Neural crest cell (in vitro differentiated cells): ENCODE measurements around the gene KRTAP4-4. TPM values are rescaled to one million over a fixed set of nuclear protein-coding genes. Genes with fewer than 3 reads are reported as not detected.

ENCODE experiments used
- DNase-seq: peaks from one replicate; pipeline ENCODE4 v3.0.0; 2021; ENCODE audit warnings: low read depth, mixed read lengths, low spot score
- H3K27ac Mint-ChIP-seq: one replicate; pipeline ENCODE4 v1.8.0; 2021; ENCODE audit warnings: mild to moderate bottlenecking, mixed read lengths; ENCODE audit not compliant: unreplicated experiment
- H3K27me3 Mint-ChIP-seq: 2 replicates; pipeline ENCODE4 v1.8.0; 2021; ENCODE audit warnings: low read depth, mild to moderate bottlenecking, mixed read lengths
- H3K36me3 Mint-ChIP-seq: 2 replicates; pipeline ENCODE4 v1.8.0; 2021; ENCODE audit warnings: low read depth, mild to moderate bottlenecking, mixed read lengths
- H3K4me1 Mint-ChIP-seq: 2 replicates; pipeline ENCODE4 v1.8.0; 2021; ENCODE audit warnings: mixed read lengths
- H3K4me3 Mint-ChIP-seq: one replicate; pipeline ENCODE4 v1.8.0; 2021; ENCODE audit warnings: mild to moderate bottlenecking, mixed read lengths
- H3K9me3 Mint-ChIP-seq: 2 replicates; pipeline ENCODE4 v1.8.0; 2021; ENCODE audit warnings: mixed read lengths
- total RNA-seq: library from RNA; stranded (reverse); gene quantifications from 2 replicates; pipeline ENCODE4 v1.2.1, GENCODE V29; 2021
- TF ChIP-seq, protein P1 (sequence below): fragments of 200-600 bp; sonication (generic); conservative IDR thresholded peaks from 2 replicates; pipeline ENCODE4 v1.5.0; 2021; ENCODE audit warnings: antibody characterized with exemption, mild to moderate bottlenecking

The KRTAP4-4 gene
- total RNA-seq, 1 donor from 2014 or later, result not detected

DNA sequence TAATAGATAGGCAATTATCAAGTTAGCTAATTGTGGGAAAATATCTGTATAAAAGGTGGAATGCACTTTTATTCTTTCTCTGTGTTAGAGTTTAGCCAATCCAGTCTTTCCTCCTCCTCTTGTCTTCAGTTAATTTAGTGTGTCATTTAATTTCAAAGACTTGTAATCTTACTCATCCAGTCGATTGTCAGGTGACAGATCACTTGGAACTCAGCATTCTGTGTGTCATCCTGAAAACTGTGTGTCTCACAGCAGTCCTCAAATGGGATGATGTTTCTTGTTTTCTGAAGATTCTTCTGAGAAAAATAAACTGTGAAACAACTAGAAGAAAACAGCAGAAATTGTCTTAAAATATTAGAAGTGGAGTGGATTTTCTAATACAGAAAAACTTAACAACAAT is 24.5 kb upstream of the KRTAP4-4 start:
- TF ChIP-seq, protein P1, sequence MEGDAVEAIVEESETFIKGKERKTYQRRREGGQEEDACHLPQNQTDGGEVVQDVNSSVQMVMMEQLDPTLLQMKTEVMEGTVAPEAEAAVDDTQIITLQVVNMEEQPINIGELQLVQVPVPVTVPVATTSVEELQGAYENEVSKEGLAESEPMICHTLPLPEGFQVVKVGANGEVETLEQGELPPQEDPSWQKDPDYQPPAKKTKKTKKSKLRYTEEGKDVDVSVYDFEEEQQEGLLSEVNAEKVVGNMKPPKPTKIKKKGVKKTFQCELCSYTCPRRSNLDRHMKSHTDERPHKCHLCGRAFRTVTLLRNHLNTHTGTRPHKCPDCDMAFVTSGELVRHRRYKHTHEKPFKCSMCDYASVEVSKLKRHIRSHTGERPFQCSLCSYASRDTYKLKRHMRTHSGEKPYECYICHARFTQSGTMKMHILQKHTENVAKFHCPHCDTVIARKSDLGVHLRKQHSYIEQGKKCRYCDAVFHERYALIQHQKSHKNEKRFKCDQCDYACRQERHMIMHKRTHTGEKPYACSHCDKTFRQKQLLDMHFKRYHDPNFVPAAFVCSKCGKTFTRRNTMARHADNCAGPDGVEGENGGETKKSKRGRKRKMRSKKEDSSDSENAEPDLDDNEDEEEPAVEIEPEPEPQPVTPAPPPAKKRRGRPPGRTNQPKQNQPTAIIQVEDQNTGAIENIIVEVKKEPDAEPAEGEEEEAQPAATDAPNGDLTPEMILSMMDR, result no peak
- no peak overlapping the region for H3K4me3 Mint-ChIP-seq
- H3K27ac Mint-ChIP-seq, result no peak overlapping the region
- no peaks in the 10 kb centered on the region for H3K36me3 Mint-ChIP-seq
- no peaks in the 10 kb centered on the region for H3K9me3 Mint-ChIP-seq
- H3K27me3 Mint-ChIP-seq, result peaks cover 41% of the 10 kb centered on the region
- DNase-seq, result no peak
- no peaks in the 10 kb centered on the region for H3K4me1 Mint-ChIP-seq

DNA sequence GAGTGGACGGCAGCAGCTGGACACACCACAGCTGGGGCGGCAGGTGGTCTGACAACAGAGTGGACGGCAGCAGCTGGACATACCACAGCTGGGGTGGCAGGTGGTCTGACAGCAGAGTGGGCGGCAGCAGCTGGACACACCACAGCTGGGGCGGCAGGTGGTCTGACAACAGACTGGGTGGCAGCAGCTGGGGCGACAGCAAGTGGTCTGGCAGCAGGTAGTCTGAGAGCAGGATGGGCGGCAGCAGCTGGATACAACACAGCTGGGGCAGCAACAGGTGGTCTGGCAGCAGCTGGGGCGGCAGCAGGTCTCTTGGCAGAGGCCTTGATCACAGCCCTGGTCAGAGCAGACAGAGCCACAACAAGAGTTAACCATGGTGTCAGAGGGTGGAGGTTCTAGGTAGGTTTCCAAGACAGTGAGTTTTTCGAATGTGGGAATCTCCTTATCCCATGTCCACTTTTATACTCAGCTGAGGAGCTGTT is 24.0 kb upstream of the KRTAP4-4 start, which contains the start of gene KRTAP4-1:
Gene KRTAP4-1 (minus strand): TSS at position 432 of the 482 bp plus-strand sequence. CDS start 57 bp downstream, at position 375.
- no peak within 1 kb of the TSS for H3K4me3 Mint-ChIP-seq
- H3K27me3 Mint-ChIP-seq, result peaks cover 41% of the 10 kb centered on the region
- no peak within 1 kb of the TSS for H3K27ac Mint-ChIP-seq
- DNase-seq, result no peak
- H3K9me3 Mint-ChIP-seq, result no peaks in the 10 kb centered on the region
- no peaks in the 10 kb centered on the region for H3K36me3 Mint-ChIP-seq
- no peaks in the 10 kb centered on the region for H3K4me1 Mint-ChIP-seq
- TF ChIP-seq, protein P1, result no peak

DNA sequence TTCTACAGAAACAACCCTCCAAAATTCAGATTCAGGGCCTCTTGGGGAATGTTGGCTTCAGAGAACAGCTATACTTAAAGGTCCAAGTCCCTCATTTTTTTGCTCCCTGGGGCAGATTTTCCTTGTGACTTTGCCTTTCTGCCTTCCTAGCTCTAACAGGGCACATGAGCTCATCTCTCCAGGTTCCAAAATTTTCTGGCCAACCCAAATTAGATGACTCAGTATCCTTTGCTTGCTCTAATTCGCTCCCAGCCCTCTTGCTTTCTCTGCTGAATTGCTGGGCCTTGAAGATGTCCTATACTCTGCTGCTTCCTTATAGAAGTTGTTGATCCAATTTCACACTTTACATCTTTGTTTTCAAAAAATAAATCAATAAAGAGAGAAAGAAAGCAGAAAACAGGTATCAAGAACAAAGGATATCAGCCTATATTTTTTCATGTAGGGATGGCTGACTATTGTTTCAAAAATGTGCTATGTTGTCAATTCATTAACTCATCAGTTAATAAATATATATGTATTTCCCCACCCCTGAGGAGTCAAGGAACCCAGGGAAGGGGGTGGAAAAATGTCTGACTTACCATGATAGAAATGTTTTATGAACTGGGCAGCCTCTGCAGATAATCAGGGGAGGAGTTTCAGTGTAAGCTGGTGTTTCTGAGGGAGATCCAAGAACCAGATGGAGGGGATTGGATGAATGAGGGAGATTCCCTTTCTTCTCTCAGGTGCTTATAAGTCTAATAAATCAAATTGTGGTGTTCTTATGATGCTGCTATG is 18.5 kb upstream of the KRTAP4-4 start:
- H3K27me3 Mint-ChIP-seq, result peaks cover 31% of the 10 kb centered on the region
- H3K9me3 Mint-ChIP-seq, result no peaks in the 10 kb centered on the region
- no peaks in the 10 kb centered on the region for H3K4me1 Mint-ChIP-seq
- no peak overlapping the region for H3K4me3 Mint-ChIP-seq
- TF ChIP-seq, protein P1, result no peak
- H3K36me3 Mint-ChIP-seq, result no peaks in the 10 kb centered on the region
- H3K27ac Mint-ChIP-seq, result no peak overlapping the region
- DNase-seq, result no peak

DNA sequence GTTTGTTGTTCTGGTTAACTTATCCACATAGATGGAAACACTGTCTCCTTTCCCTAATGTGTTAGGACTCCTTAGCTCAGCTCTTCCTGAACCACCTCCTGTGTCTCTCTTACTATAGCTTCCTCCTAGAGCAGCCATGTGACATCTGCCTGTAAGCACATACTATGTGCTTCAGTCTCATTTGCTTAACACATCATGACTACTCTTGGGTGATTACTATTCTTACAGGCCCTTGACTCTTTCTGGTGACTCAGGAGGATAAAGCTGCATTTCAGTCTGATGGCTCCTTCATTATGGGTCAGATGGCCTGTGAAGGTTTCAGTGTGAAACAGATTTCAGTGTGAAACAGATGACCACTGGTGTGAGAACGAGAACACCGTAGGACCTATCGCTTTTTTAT is 17.8 kb upstream of the KRTAP4-4 start:
- DNase-seq, result no peak
- no peaks in the 10 kb centered on the region for H3K36me3 Mint-ChIP-seq
- H3K27ac Mint-ChIP-seq, result no peak overlapping the region
- H3K4me3 Mint-ChIP-seq, result no peak overlapping the region
- H3K9me3 Mint-ChIP-seq, result no peaks in the 10 kb centered on the region
- H3K4me1 Mint-ChIP-seq, result no peaks in the 10 kb centered on the region
- peaks cover 29% of the 10 kb centered on the region for H3K27me3 Mint-ChIP-seq
- TF ChIP-seq, protein P1, result no peak

DNA sequence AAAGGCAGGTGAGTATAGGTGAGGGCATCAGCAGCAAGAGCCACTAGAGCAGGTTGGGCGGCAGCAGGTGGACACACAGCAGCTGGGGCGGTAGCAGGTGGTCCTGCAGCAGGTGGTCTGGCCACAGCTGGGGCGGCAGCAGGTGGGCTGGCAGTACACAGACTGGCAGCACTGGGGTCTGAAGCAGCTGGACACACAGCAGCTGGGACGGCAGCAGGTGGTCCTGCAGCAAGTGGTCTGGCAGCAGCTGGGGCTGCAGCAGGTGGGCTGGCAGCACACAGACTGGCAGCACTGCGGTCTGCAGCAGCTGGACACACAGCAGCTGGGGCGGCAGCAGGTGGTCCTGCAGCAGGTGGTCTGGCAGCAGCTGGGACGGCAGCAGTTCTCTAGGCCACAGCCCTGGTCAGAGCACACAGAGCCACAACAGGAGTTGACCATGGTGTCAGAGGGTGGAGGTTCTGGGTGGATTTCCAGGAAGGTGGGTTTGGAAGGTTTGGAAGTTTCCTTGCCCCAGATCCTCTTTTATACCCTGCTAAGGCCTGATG is 17.3 kb upstream of the KRTAP4-4 start, which contains the start of gene KRTAP4-2:
Gene KRTAP4-2 (minus strand): TSS at position 495 of the 545 bp plus-strand sequence. CDS start 57 bp downstream, at position 438.
- DNase-seq, result no peak
- no peaks in the 10 kb centered on the region for H3K36me3 Mint-ChIP-seq
- H3K27ac Mint-ChIP-seq, result no peak within 1 kb of the TSS
- no peaks in the 10 kb centered on the region for H3K9me3 Mint-ChIP-seq
- no peak within 1 kb of the TSS for H3K4me3 Mint-ChIP-seq
- peaks cover 30% of the 10 kb centered on the region for H3K27me3 Mint-ChIP-seq
- TF ChIP-seq, protein P1, result no peak
- H3K4me1 Mint-ChIP-seq, result no peaks in the 10 kb centered on the region
